GM10248 (cell line): Measurements from ENCODE around the gene GABBR2.

ENCODE experiments used
- CTCF ChIA-PET: fragments of 300-600 bp; sonication (Branson Sonifier 250); formaldehyde crosslinking; extraction: SDS; loops from one replicate; lab custom pipeline; 2021; ENCODE audit warnings: antibody characterized with exemption; lab: Yijun Ruan, JAX
- POLR2A ChIA-PET: fragments of 350-650 bp; sonication (Branson Sonifier 250); formaldehyde crosslinking; extraction: SDS; loops from one replicate; lab custom pipeline; 2020; ENCODE audit warnings: antibody characterized with exemption; lab: Yijun Ruan, JAX
- DNase-seq: peaks from one replicate; pipeline ENCODE4 v3.0.0; 2012; ENCODE audit errors: extremely low spot score
- TF ChIP-seq, protein P1 (sequence below): IDR thresholded peaks from 2 replicates; pipeline ENCODE4 v1.5.1; 2012; ENCODE audit warnings: mild to moderate bottlenecking, low read depth; ENCODE audit errors: extremely low read depth, missing control alignments, control extremely low read depth

Gene GABBR2

DNA sequence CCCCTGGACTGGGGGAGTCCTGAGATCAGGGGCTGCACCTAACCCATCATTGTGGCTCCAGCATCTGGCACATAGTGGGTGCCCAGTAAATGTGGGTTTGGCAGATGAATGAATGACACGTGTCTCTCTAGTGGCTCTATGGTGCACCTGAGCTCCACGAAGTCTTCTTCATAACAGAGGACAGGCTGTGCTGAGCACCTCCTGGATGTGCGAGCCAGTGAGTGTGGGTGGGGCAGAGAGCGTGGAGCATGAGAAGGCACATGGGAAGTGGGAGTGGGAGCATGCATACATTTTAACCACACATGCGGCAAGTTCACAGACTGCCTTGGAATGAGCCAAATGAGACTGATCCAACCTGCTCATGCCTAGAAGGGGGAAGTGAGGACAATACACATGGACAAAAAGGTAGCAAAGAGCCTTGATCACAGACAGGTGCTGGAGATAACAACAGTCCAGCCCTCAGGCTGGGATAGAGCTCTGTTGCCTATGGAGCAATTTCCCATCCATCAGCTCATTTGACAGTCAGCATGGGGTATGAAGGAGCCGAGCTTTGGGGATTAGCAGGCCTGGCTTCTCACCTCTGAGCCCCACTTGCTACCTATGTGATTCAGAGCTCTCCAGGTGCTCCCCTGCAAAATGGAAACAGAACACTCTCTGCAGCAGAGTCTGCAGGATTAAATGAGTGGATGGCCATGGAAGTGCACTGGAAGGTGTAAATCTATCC lies 377.0 kb downstream of the GABBR2 start:
- peak; percentile 1 for DNase-seq
- TF ChIP-seq, protein P1, sequence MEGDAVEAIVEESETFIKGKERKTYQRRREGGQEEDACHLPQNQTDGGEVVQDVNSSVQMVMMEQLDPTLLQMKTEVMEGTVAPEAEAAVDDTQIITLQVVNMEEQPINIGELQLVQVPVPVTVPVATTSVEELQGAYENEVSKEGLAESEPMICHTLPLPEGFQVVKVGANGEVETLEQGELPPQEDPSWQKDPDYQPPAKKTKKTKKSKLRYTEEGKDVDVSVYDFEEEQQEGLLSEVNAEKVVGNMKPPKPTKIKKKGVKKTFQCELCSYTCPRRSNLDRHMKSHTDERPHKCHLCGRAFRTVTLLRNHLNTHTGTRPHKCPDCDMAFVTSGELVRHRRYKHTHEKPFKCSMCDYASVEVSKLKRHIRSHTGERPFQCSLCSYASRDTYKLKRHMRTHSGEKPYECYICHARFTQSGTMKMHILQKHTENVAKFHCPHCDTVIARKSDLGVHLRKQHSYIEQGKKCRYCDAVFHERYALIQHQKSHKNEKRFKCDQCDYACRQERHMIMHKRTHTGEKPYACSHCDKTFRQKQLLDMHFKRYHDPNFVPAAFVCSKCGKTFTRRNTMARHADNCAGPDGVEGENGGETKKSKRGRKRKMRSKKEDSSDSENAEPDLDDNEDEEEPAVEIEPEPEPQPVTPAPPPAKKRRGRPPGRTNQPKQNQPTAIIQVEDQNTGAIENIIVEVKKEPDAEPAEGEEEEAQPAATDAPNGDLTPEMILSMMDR, result no peak
- ChIA-PET POLR2A (no interaction called here), CTCF (interaction anchor here (1.2 to 4.2 kb wide), 3 partner anchors 10 to 19 kb away, joined by 3 to 16 read pairs (median 3); no protein-coding TSS in a partner anchor)

DNA sequence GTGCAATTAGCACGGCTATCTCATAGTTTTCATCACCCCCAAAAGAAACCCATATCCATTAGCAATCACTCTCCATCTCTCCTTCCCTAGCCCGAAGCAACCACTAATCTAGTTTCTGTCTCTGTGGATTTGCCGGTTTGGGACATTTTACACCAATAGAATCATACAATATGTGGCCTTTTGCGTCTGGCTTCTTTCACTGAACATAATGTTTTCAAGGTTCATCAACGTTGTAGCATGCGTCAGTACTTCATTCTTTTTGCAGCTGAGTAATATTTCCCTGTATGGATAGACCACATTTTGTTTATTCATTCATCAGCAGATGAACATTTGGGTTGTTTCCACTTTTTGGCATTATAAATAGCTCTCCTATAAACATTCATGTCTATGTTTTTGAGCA lies 377.9 kb downstream of the GABBR2 start:
- CTCF ChIA-PET, result interaction anchor here (1.2 to 4.2 kb wide), 3 partner anchors 9 to 18 kb away, joined by 3 to 16 read pairs (median 3); no protein-coding TSS in a partner anchor
- TF ChIP-seq, protein P1, result no peak
- no peak for DNase-seq
- POLR2A ChIA-PET, result no interaction called here

DNA sequence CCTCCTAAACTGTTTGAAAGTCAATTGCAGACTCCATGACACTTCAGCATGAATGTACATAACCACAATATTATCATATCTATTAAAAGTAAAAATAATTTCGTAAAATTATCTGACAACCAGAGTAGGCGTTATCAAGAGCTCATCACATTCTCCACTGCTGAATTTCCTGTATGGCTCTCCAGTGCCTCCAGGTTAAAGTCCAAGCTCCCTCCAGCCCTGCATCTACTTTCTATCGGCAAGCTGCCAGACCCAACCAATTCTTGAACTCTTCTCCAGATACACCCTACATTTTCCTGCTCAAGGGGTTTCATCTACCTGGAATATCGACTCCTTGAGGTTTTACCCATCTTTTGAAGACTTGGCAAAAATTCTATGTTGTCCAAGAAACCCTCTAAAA lies 378.8 kb downstream of the GABBR2 start:
- POLR2A ChIA-PET, result no interaction called here

DNA sequence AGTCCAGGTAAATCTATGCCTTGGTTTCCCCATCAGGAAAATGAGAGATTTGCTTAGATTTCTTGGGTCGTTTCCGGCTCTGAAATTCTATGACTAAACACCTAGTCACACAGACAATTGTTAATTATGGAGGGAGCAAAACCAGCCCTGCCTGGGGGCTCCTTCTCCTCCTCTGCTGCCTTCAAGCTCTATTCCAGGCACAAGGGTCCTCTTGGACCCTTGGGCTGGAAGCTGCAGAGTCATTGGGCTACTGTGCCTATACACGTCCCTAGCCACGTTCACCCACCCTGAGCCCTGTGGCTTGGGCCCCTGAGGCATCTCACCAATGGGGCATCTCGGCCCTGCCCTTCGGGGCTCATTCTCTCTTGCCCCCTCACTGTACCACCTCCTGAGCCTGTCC lies 379.5 kb downstream of the GABBR2 start:
- TF ChIP-seq, protein P1, result no peak
- no peak for DNase-seq
- ChIA-PET POLR2A (no interaction called here), CTCF (interaction anchor here (4.2 kb wide), 1 partner anchor 13 kb away, joined by 16 read pairs; no protein-coding TSS in a partner anchor)

More for the DNA sequence above, 378.8 kb downstream of the GABBR2 start:
- DNase-seq, result no peak
- CTCF ChIA-PET, result interaction anchor here (4.2 kb wide), 1 partner anchor 14 kb away, joined by 16 read pairs; no protein-coding TSS in a partner anchor
- TF ChIP-seq, protein P1, result no peak

DNA sequence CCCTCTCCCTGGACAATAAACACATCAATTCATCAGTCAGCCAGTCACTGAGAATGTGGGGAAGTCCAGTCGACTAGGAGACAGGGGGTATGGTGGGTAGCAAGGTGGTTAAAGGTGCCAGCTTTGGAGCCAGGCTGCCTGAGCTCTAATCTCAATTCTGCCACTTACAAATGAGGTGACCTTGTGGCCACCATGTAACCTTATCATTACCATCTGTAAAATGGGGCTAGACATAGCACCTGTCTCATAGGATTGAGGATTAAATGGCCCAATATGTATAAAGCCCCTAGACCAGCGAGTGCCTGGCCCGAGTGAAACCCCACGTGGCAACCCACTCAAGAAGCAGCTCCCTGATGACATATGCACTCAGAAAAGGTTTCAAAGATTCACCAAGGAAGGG lies 380.0 kb downstream of the GABBR2 start:
- TF ChIP-seq, protein P1, result no peak
- ChIA-PET POLR2A (no interaction called here), CTCF (interaction anchor here (4.2 kb wide), 1 partner anchor 13 kb away, joined by 16 read pairs; no protein-coding TSS in a partner anchor)

DNA sequence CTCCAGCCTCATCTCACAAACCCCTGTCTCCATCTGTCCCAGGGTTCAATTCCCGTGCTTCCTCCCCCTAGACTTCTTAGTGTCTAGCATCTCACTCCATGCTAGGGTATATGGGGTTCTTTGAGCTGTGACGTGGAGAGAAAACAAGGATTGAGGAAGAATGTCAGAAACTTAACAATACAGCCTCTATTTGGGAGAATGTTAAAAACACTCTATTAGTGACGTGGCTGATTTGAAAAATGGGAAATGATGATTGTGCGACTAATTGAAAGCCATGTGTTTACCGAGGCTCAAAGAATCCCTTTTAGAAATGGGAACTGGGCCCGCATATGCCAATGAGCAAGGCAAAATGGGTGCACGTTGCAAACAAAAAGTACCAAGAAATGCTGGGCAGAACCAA lies 380.6 kb downstream of the GABBR2 start:
- ChIA-PET POLR2A (no interaction called here), CTCF (interaction anchor here (4.2 kb wide), 1 partner anchor 12 kb away, joined by 16 read pairs; no protein-coding TSS in a partner anchor)
- TF ChIP-seq, protein P1, result no peak
- no peak for DNase-seq

More for the DNA sequence above, 380.0 kb downstream of the GABBR2 start:
- DNase-seq, result no peak
